AML-193 (cell line): ENCODE results near the gene SLC44A3.

Experiments used
- DNase-seq, 2 experiments: peaks; one replicate each; lab custom pipeline; 2025; lab: John Stamatoyannopoulos, UW

The SLC44A3 gene

GRCh38 chr1:94801919-94802546 is 18.1 kb upstream of the SLC44A3 start:
- DNase-seq = peak; percentile 90 to 91

- DNase-seq = no peak
These were observed 17.1 kb upstream of the SLC44A3 start for GRCh38 chr1:94803106-94803505.

- no peak for DNase-seq
These were observed 16.4 kb upstream of the SLC44A3 start for GRCh38 chr1:94803517-94804441.

- no peak for DNase-seq
These were observed 15.7 kb upstream of the SLC44A3 start for GRCh38 chr1:94804442-94804837.

GRCh38 chr1:94805912-94806311 is 14.2 kb upstream of the SLC44A3 start:
- DNase-seq = peak; percentile 24 to 60

GRCh38 chr1:94806441-94806871 is 13.7 kb upstream of the SLC44A3 start:
- DNase-seq = peak; percentile 61 to 67

- DNase-seq = peak; percentile 11 to 34
These were observed 12.2 kb upstream of the SLC44A3 start for GRCh38 chr1:94807742-94808491.

GRCh38 chr1:94808669-94809068 is 11.5 kb upstream of the SLC44A3 start:
- DNase-seq = no peak

- no peak for DNase-seq
These were observed 7.2 kb upstream of the SLC44A3 start for GRCh38 chr1:94812985-94813384.

GRCh38 chr1:94816030-94816429 is 4.1 kb upstream of the SLC44A3 start:
- DNase-seq = no peak

GRCh38 chr1:94817712-94818111 is 2.4 kb upstream of the SLC44A3 start:
- DNase-seq = no peak

- DNase-seq = no peak
These were observed 766 bp upstream of the SLC44A3 start for GRCh38 chr1:94819238-94819944.

- DNase-seq = no peak
These were observed 779 bp downstream of the SLC44A3 start for GRCh38 chr1:94820936-94821335.

GRCh38 chr1:94821636-94822305 is 1.6 kb downstream of the SLC44A3 start:
- no peak for DNase-seq

GRCh38 chr1:94823116-94823515 is 3.0 kb downstream of the SLC44A3 start:
- DNase-seq = no peak

GRCh38 chr1:94825936-94826335 is 5.8 kb downstream of the SLC44A3 start:
- DNase-seq = no peak

- DNase-seq = no peak
These were observed 7.3 kb downstream of the SLC44A3 start for GRCh38 chr1:94827434-94827833.

GRCh38 chr1:94828251-94828650 is 8.1 kb downstream of the SLC44A3 start:
- no peak for DNase-seq

GRCh38 chr1:94831641-94832040 is 11.5 kb downstream of the SLC44A3 start:
- peak; percentile 83 to 88 for DNase-seq

- peak in 1 of 2 experiments; percentile 10 for DNase-seq
These were observed 12.3 kb downstream of the SLC44A3 start for GRCh38 chr1:94832446-94832845.

- no peak for DNase-seq
These were observed 12.9 kb downstream of the SLC44A3 start for GRCh38 chr1:94832931-94833585.
